ENCODE results near the gene SLC28A3. TPM values are rescaled to one million over a fixed set of nuclear protein-coding genes. Genes with fewer than 3 reads are reported as not detected.

SLC28A3 gene
- polyA plus RNA-seq, 4 donors = 2.8 to 3.1 TPM; not detected in 2

- H3K9me3 ChIP-seq (ENCODE audit: control insufficient read depth in 2 of 2, insufficient read depth in 1 of 2, low read depth in 1 of 2, low read length in 1 of 2) = peaks cover 0 to 8% of the 10 kb centered on the region in 2 donors
- no peak overlapping the region for H3K4me3 ChIP-seq (ENCODE audit: low read depth in 1 of 3, low read length in 3 of 3)
- no peaks in the 10 kb centered on the region for H3K36me3 ChIP-seq (ENCODE audit: control insufficient read depth in 3 of 3, insufficient read depth in 2 of 3, low read depth in 1 of 3, low read length in 3 of 3)
- peaks cover 0 to 3% (median 0%) of the 10 kb centered on the region in 3 donors for H3K4me1 ChIP-seq (ENCODE audit: control insufficient read depth in 3 of 3, insufficient read depth in 2 of 3, low read depth in 1 of 3, low read length in 2 of 3)
- H3K27me3 ChIP-seq (ENCODE audit: control insufficient read depth in 3 of 3, insufficient read depth in 3 of 3, low read length in 3 of 3) = no peaks in the 10 kb centered on the region
- DNase-seq (no peak), FAIRE-seq (no peak)
- no peak overlapping the region for H3K27ac ChIP-seq (ENCODE audit: low read depth in 1 of 3, low read length in 2 of 3)
- whole genome bisulfite sequencing, 3 donors = 85 to 91% (median 89%) methylated on average over 4 of the region's 4 CpGs
Observed at GRCh38 chr9:84238652-84239051, 101.9 kb downstream of the SLC28A3 start.

- Histone ChIP-seq H3K4me3 (ENCODE audit: low read depth in 1 of 3, low read length in 3 of 3) (no peak overlapping the region), H3K4me1 (ENCODE audit: control insufficient read depth in 3 of 3, insufficient read depth in 2 of 3, low read depth in 1 of 3, low read length in 2 of 3) (peaks cover 0 to 6% (median 0%) of the 10 kb centered on the region in 3 donors), H3K27me3 (ENCODE audit: control insufficient read depth in 3 of 3, insufficient read depth in 3 of 3, low read length in 3 of 3) (no peaks in the 10 kb centered on the region), H3K9me3 (ENCODE audit: control insufficient read depth in 2 of 2, insufficient read depth in 1 of 2, low read depth in 1 of 2, low read length in 1 of 2) (peaks cover 0 to 8% of the 10 kb centered on the region in 2 donors), H3K36me3 (ENCODE audit: control insufficient read depth in 3 of 3, insufficient read depth in 2 of 3, low read depth in 1 of 3, low read length in 3 of 3) (no peaks in the 10 kb centered on the region), H3K27ac (ENCODE audit: low read depth in 1 of 3, low read length in 2 of 3) (no peak overlapping the region)
- DNase-seq (no peak), FAIRE-seq (no peak)
- 69 to 85% (median 80%) methylated on average over 4 of the region's 4 CpGs for WGBS, 3 donors
Observed at GRCh38 chr9:84235511-84235910, 105.0 kb downstream of the SLC28A3 start.

GRCh38 chr9:84230355-84231145, 110.0 kb downstream of the SLC28A3 start:
- no peak overlapping the region for H3K4me3 ChIP-seq (ENCODE audit: low read depth in 1 of 3, low read length in 3 of 3)
- H3K9me3 ChIP-seq (ENCODE audit: control insufficient read depth in 2 of 2, insufficient read depth in 1 of 2, low read depth in 1 of 2, low read length in 1 of 2) = no peaks in the 10 kb centered on the region
- H3K27ac ChIP-seq (ENCODE audit: low read depth in 1 of 3, low read length in 2 of 3) = peak overlapping the region in 1 of 3 donors; percentile 22
- no peaks in the 10 kb centered on the region for H3K36me3 ChIP-seq (ENCODE audit: control insufficient read depth in 3 of 3, insufficient read depth in 2 of 3, low read depth in 1 of 3, low read length in 3 of 3)
- no peak for FAIRE-seq
- no peaks in the 10 kb centered on the region for H3K27me3 ChIP-seq (ENCODE audit: control insufficient read depth in 3 of 3, insufficient read depth in 3 of 3, low read length in 3 of 3)
- peaks cover 0 to 17% (median 0%) of the 10 kb centered on the region in 3 donors for H3K4me1 ChIP-seq (ENCODE audit: control insufficient read depth in 3 of 3, insufficient read depth in 2 of 3, low read depth in 1 of 3, low read length in 2 of 3)
- WGBS, 3 donors = 64 to 81% (median 77%) methylated on average over 6 of the region's 6 CpGs
- no peak for DNase-seq

- Histone ChIP-seq H3K4me1 (ENCODE audit: control insufficient read depth in 3 of 3, insufficient read depth in 2 of 3, low read depth in 1 of 3, low read length in 2 of 3) (peaks cover 0 to 17% (median 0%) of the 10 kb centered on the region in 3 donors), H3K36me3 (ENCODE audit: control insufficient read depth in 3 of 3, insufficient read depth in 2 of 3, low read depth in 1 of 3, low read length in 3 of 3) (no peaks in the 10 kb centered on the region), H3K4me3 (ENCODE audit: low read depth in 1 of 3, low read length in 3 of 3) (no peak overlapping the region), H3K27ac (ENCODE audit: low read depth in 1 of 3, low read length in 2 of 3) (peak overlapping the region in 1 of 3 donors; percentile 30), H3K9me3 (ENCODE audit: control insufficient read depth in 2 of 2, insufficient read depth in 1 of 2, low read depth in 1 of 2, low read length in 1 of 2) (no peaks in the 10 kb centered on the region), H3K27me3 (ENCODE audit: control insufficient read depth in 3 of 3, insufficient read depth in 3 of 3, low read length in 3 of 3) (no peaks in the 10 kb centered on the region)
- WGBS, 3 donors = 50 to 64% (median 54%) methylated on average over 4 of the region's 4 CpGs
- DNase-seq (no peak), FAIRE-seq (no peak)
Observed at GRCh38 chr9:84229191-84229590, 111.4 kb downstream of the SLC28A3 start.

- peaks cover 0 to 17% (median 0%) of the 10 kb centered on the region in 3 donors for H3K4me1 ChIP-seq (ENCODE audit: control insufficient read depth in 3 of 3, insufficient read depth in 2 of 3, low read depth in 1 of 3, low read length in 2 of 3)
Observed at GRCh38 chr9:84228130-84228720, 112.3 kb downstream of the SLC28A3 start.

GRCh38 chr9:84226126-84226525, 114.4 kb downstream of the SLC28A3 start:
- Histone ChIP-seq H3K4me3 (ENCODE audit: low read depth in 1 of 3, low read length in 3 of 3) (no peak overlapping the region), H3K36me3 (ENCODE audit: control insufficient read depth in 3 of 3, insufficient read depth in 2 of 3, low read depth in 1 of 3, low read length in 3 of 3) (no peaks in the 10 kb centered on the region), H3K4me1 (ENCODE audit: control insufficient read depth in 3 of 3, insufficient read depth in 2 of 3, low read depth in 1 of 3, low read length in 2 of 3) (peaks cover 0 to 17% (median 0%) of the 10 kb centered on the region in 3 donors), H3K9me3 (ENCODE audit: control insufficient read depth in 2 of 2, insufficient read depth in 1 of 2, low read depth in 1 of 2, low read length in 1 of 2) (peaks cover 0 to 10% of the 10 kb centered on the region in 2 donors), H3K27me3 (ENCODE audit: control insufficient read depth in 3 of 3, insufficient read depth in 3 of 3, low read length in 3 of 3) (no peaks in the 10 kb centered on the region), H3K27ac (ENCODE audit: low read depth in 1 of 3, low read length in 2 of 3) (no peak overlapping the region)
- FAIRE-seq = no peak
- 65 to 96% (median 80%) methylated on average over 1 of the region's 1 CpG for WGBS, 3 donors
- DNase-seq = no peak

More at GRCh38 chr9:84228130-84228720, 112.3 kb downstream of the SLC28A3 start:
- FAIRE-seq (no peak), DNase-seq (no peak)
- H3K9me3 ChIP-seq (ENCODE audit: control insufficient read depth in 2 of 2, insufficient read depth in 1 of 2, low read depth in 1 of 2, low read length in 1 of 2) = no peaks in the 10 kb centered on the region
- H3K36me3 ChIP-seq (ENCODE audit: control insufficient read depth in 3 of 3, insufficient read depth in 2 of 3, low read depth in 1 of 3, low read length in 3 of 3) = no peaks in the 10 kb centered on the region
- WGBS, 3 donors = 67 to 79% (median 70%) methylated on average over 5 of the region's 5 CpGs
- no peaks in the 10 kb centered on the region for H3K27me3 ChIP-seq (ENCODE audit: control insufficient read depth in 3 of 3, insufficient read depth in 3 of 3, low read length in 3 of 3)
- H3K4me3 ChIP-seq (ENCODE audit: low read depth in 1 of 3, low read length in 3 of 3) = no peak overlapping the region
- H3K27ac ChIP-seq (ENCODE audit: low read depth in 1 of 3, low read length in 2 of 3) = no peak overlapping the region
